Skin epidermis (tissue), 12 donors: ENCODE measurements around the gene SLC7A1.

Experiments used
- H3K27ac ChIP-seq, 21 experiments: fragments of 200-600 bp; sonication (generic) in 11 of 21; one replicate each; pipeline ENCODE4 v1.5.0; 2020; ENCODE audit warnings: mild to moderate bottlenecking in 3 of 21, inconsistent platforms in 2 of 21, moderate library complexity in 2 of 21
- H3K4me3 ChIP-seq, 7 experiments: fragments of 200-600 bp; sonication (generic) in 2 of 7; one replicate each; pipeline ENCODE4 v1.5.0; 2020; ENCODE audit warnings: inconsistent platforms in 2 of 7, mild to moderate bottlenecking in 2 of 7, moderate library complexity in 1 of 7

Gene SLC7A1

GRCh38 chr13:29515372-29515771, 80.1 kb downstream of the SLC7A1 start:
- Histone ChIP-seq H3K27ac (peak overlapping the region in 2 of 21 experiments; percentile 24 to 25), H3K4me3 (no peak overlapping the region)

- peak overlapping the region in 3 of 21 experiments; percentile 19 to 49 (median 24) for H3K27ac ChIP-seq
- no peak overlapping the region for H3K4me3 ChIP-seq
Measured at GRCh38 chr13:29514720-29515310, 80.7 kb downstream of the SLC7A1 start.

DNA sequence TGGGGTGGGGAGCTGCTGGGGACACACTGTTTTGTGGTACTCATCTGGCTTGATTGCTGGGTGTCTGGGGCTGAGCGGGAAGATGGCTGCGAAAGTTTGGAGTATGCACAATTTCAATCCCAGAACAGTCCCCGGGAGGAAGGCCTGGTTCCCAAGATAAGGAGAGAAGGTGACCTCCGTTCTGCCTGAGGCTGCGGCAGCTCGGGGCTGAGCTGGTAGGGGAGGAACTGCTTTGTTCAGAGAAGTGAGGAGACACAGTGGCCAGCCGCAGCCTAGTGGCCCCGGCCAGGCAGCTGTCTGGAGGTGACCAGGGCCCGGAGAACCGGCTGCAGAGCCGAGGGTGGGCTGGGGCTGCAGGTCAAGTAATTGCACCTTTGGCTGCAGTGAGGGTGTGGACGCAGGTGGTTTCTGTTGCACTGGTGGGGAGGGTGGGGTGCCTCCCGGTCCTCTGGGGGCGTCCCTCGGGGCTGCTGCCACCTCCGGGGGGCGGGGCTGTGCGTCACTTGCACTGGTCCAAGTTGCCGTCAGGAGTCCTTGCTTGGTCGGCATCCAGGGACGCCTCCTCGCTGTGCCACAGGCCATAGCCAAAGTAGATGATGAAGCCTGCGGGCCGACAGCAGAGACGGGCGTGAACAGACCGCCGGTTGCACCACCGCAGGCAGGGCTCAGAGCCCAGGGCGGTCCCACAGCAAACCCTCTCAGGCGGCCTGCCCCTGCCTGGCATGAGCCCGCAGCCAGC, 81.3 kb downstream of the SLC7A1 start:
- peak overlapping the region in 2 of 21 experiments; percentile 19 to 49 for H3K27ac ChIP-seq
- H3K4me3 ChIP-seq: no peak overlapping the region

GRCh38 chr13:29513002-29513980, 82.2 kb downstream of the SLC7A1 start:
- no peak overlapping the region for H3K4me3 ChIP-seq

DNA sequence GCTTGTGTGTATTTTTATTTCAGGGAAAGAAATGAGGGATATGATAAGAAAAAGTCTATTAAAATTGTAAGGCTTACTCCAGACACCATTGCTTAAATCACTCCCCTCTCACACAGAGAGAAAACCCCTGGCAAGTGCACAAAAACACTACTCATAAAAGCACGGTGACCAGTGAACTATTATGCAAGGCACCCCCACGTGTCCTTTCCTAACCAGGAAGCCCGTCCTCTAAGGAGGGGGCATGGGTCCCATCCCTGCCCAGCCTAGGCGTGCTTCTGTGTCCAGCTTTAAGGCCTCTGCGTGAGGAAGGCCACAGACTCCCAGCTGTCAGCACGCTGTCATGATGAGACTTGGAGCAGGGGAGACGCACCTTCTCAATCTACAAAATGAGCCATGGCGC, 83.5 kb downstream of the SLC7A1 start:
- no peak overlapping the region for H3K4me3 ChIP-seq
- peak overlapping the region in 1 of 21 experiments; percentile 3 for H3K27ac ChIP-seq

More at GRCh38 chr13:29513002-29513980, 82.2 kb downstream of the SLC7A1 start:
- no peak overlapping the region for H3K27ac ChIP-seq

DNA sequence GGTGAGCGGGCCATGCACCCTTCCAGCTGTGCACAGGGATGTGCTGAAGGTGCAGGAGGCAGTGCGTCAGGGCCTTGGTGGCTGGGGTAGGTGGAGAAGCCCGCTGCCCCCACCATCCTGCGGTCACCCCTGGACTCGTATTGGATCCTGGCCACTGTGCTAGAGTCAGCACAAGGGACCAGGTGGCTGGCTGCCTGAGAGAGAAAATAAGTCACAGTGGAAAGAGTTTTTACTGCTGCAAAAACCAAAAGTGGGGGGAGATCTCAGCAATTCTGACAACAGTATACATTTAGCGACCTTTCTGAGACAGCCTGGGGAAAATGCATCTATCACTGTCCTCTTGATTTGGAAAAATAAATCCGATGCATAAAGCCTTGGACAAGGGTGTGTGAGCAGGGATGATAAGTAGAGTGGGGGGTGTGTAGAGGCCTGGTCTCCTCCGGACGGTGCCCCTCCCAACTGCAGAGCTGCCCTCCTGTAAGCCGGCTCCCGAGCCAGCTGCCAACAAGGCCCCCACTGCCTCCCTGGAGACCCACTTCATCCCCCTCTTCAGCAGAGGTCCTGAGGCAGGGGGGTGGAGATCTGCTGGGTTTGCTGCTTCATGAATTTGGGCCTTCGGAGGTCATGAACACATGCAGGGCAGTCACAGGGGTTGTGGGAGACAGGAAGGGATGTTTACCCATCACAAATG, 84.2 kb downstream of the SLC7A1 start:
- Histone ChIP-seq H3K4me3 (no peak overlapping the region), H3K27ac (peak overlapping the region in 1 of 21 experiments; percentile 16)

GRCh38 chr13:29510651-29511084, 84.8 kb downstream of the SLC7A1 start:
- Histone ChIP-seq H3K27ac (peak overlapping the region in 1 of 21 experiments; percentile 16), H3K4me3 (no peak overlapping the region)

- H3K27ac ChIP-seq: no peak overlapping the region
- no peak overlapping the region for H3K4me3 ChIP-seq
Measured at GRCh38 chr13:29509999-29510589, 85.4 kb downstream of the SLC7A1 start.

GRCh38 chr13:29508876-29509252, 86.6 kb downstream of the SLC7A1 start:
- H3K4me3 ChIP-seq: no peak overlapping the region
- no peak overlapping the region for H3K27ac ChIP-seq

GRCh38 chr13:29508130-29508875, 87.2 kb downstream of the SLC7A1 start:
- H3K27ac ChIP-seq: no peak overlapping the region
- H3K4me3 ChIP-seq: no peak overlapping the region

GRCh38 chr13:29507356-29507755, 88.1 kb downstream of the SLC7A1 start:
- Histone ChIP-seq H3K4me3 (no peak overlapping the region), H3K27ac (no peak overlapping the region)

DNA sequence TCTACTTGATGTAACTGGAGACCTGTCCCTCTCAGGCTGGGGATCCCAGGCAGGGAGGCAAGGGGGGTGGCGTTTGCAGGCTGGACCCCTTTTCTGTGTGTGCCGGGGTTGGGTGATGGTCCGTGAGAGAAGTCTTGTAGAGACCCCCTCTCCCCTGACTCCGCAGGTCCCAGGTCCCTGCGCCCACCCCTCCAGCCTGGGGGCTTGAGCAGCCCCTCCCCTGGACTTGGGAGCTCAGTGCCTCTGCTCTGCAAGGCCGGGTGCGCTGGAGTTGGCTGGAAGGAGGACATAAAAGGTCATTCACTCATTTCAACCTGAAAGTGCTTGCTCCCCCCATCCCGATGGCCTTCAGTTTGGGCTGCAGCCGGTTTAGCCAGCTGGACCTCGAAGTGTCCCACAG, 89.5 kb downstream of the SLC7A1 start:
- Histone ChIP-seq H3K27ac (no peak overlapping the region), H3K4me3 (no peak overlapping the region)

DNA sequence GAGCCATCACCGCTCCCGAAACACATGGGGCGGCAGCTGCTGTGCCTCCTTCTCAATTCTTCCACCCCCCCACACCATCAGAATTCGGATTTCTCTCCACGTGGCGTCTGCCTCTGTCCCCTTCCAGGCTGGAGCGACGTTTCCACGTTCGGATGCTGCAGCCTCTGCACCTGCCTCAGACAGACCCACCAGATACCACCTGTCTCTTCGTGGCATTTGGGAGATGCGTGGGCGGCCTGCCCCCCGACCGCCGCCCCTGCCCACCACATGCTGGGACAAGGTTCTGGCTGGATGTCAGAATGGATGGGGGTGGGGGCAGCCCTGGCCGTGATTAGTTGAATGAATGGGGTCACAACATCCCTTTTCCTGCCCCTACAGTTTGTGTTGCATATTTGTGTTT, 90.0 kb downstream of the SLC7A1 start:
- H3K27ac ChIP-seq: no peak overlapping the region
- no peak overlapping the region for H3K4me3 ChIP-seq

DNA sequence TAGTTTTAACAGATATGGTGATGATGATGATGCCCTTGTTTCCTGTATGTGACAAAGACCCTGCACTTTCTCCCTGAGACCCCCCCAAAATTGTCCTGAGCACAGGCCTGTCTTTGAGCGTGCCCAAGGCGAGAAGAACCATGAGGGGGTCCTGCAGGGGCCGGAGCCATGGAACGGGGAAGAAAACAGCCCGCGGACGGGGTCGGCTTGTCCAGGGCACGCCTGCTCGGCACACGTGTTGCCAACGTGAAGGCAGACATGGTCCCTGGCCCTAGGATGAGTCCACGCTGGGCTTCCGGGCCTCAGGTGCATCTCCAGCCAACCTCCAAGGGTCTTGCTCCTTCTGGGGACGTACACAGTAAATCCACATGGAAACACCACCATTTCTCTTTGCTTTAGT, 90.8 kb downstream of the SLC7A1 start:
- H3K27ac ChIP-seq: no peak overlapping the region
- H3K4me3 ChIP-seq: no peak overlapping the region

- no peak overlapping the region for H3K27ac ChIP-seq
- no peak overlapping the region for H3K4me3 ChIP-seq
Measured at GRCh38 chr13:29503041-29503837, 92.2 kb downstream of the SLC7A1 start.

GRCh38 chr13:29502391-29503008, 93.0 kb downstream of the SLC7A1 start:
- Histone ChIP-seq H3K4me3 (no peak overlapping the region), H3K27ac (no peak overlapping the region)

DNA sequence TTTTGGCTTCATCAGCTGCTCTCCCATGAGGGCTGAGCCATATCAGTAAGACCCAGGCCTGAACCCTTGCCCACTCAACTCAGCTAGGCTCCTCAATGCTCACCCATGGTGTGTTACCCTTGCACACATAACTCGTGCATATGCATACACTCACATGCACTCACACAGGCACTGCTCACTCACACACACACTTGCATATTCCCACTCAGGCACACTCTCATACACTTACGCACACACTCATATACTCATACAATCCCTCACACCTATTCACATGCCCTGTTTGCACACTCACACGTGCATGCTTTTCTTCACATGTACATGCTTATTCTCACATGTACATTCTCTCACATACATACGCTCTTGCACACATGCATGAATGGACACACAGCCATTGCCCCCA, 93.8 kb downstream of the SLC7A1 start:
- Histone ChIP-seq H3K4me3 (no peak overlapping the region), H3K27ac (no peak overlapping the region)
